GM18951 (cell line): Measurements from ENCODE around the gene P3H3.

Experiments
- POLR2A ChIP-seq: IDR thresholded peaks from 4 replicates; pipeline ENCODE4 v1.6.1; 2011; ENCODE audit warnings: mild to moderate bottlenecking; ENCODE audit not compliant: insufficient read length, insufficient read depth; ENCODE audit errors: extremely low read depth
- in situ Hi-C: fragments of 300-500 bp; cut with MboI; formaldehyde crosslinking; loops from one replicate; pipeline ENCODE4 v1.12.0; 2022; ENCODE audit warnings: low sequenced_read_pairs, mixed read lengths, inconsistent platforms; ENCODE audit not compliant: unreplicated experiment

The P3H3 gene

DNA sequence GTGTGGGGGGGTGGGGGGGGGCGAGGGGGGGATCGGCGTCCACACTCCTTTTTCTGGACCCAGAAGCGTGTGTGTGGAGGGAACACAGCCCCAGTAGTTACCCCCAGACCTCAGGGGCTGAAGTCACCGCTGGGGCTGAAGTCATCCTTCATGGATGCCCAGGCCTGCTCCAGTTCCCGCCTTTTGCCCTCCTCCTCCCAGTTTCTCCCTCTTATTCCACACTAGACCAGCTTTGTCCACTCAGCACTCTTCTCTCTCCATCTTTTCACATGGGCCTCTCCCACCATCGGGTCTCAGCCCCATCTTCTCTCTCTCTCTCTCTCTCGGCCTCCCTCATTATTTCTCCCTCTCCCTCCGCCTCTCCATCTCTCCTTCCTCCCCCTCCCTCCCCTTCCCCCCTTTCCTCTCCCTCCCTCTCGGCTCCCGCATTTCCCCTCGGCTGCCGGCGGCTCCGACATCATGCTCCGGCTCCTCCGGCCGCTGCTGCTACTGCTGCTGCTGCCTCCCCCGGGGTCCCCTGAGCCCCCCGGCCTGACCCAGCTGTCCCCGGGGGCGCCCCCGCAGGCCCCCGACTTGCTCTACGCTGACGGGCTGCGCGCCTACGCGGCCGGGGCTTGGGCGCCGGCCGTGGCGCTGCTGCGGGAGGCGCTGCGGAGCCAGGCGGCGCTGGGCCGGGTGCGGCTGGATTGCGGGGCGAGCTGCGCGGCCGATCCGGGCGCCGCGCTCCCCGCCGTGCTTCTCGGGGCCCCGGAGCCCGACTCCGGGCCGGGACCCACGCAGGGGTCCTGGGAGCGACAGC, at the start of gene P3H3:
TSS of gene P3H3 (plus strand) at position 426 of the 799 bp plus-strand sequence. CDS start at position 460, 34 bp downstream.
- TF ChIP-seq POLR2A: no peak
- in situ Hi-C loops: no loop called here

DNA sequence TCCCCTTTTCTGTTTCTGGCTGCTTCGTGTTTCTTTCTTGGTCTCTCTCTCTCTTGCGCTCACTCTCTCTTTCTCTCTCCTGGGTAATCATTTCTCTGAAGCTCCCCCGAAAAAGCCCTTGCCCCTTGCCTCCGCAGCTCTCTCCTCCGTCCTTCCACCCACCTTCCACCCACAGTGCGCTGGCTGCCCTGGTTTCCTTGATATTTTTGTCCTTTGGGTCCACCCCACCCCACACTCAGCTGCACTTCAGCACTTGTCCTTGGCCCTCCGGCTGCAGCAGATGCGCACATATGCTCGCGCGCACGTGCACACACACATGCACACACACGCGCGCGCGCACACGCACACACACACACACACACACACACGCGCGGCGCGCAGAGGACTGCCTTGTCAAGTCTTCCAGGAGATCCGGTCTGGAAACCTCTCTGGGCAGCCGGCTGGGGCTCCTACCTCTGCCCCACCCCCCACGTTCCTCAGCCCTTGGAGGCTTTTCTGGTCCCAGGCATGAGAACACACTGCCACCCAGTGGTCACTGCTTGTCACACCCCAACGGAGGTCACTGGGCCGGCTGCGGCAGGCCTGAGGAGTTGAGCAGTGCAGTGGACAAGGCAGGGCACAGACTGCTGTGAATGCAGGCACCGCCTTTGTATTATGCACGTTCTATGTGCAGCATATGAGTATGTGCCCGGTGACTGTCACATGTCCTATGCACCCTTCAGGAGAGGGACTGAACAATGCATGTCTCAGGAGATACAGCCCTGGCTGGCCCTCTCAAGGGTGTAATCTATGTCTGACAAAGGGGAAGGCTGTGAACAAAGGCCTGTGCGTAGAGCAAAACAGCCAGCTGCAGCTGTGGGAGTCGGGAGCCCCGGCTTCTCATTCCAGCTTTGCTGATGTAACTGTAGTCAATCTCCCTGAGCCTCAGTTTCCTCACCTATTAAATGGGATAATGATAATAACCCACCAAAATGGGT, 49.3 kb upstream of the P3H3 start:
- in situ Hi-C loops: no loop called here
- TF ChIP-seq POLR2A: no peak

GRCh38 chr12:6779708-6780432, 48.3 kb upstream of the P3H3 start:
- no peak for TF ChIP-seq POLR2A
- in situ Hi-C loops: no loop called here

- no peak for TF ChIP-seq POLR2A
- in situ Hi-C loops: no loop called here
Measured at GRCh38 chr12:6780573-6780972, 47.6 kb upstream of the P3H3 start.

- TF ChIP-seq POLR2A: no peak
- in situ Hi-C loops: no loop called here
Measured at GRCh38 chr12:6782119-6782518, 46.1 kb upstream of the P3H3 start.

- TF ChIP-seq POLR2A: no peak
- in situ Hi-C loops: no loop called here
Measured at GRCh38 chr12:6782850-6783566, 45.2 kb upstream of the P3H3 start.

DNA sequence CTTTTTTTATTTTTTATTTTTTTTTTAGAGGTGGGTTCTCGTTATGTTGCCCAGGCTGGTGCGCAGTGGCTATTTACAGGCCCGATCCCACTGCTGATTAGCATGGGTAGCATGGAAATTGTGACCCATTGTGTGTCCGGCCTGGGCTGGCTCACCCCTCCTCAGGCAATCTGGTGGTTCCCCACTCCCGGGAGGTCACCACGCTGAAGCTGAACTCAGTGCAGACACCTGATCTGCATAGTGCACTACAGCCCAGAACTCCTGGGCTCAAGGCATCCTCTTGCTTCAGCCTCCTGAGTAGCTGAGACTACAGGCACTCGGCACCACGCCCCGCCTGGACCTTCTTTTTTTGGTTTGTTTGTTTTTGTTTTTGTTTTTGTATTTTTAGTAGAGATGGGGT, 44.4 kb upstream of the P3H3 start:
- no peak for TF ChIP-seq POLR2A

GRCh38 chr12:6784296-6784695, 43.9 kb upstream of the P3H3 start:
- in situ Hi-C loops: no loop called here
- TF ChIP-seq POLR2A: no peak

More for the DNA sequence above, 44.4 kb upstream of the P3H3 start:
- in situ Hi-C loops: no loop called here

DNA sequence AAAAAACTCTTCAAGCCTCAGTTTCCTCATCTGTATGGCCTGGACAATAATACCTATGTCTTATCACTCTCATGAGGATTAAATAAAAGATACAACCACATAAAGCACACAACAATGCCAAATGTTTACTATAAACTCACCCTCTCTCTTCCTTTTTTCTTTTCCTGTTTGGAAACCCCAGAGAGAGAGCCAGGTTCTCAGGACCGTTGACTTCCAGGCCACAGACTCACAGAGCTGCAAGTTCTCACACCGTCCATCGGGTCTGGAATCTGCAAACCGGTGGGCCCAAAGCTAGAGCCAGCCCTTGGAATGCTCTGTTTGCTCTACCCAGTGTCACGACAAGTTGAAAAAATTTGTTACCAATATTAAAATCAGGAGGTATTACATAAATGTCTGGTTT, 43.4 kb upstream of the P3H3 start:
- in situ Hi-C loops: no loop called here
- no peak for TF ChIP-seq POLR2A

- in situ Hi-C loops: no loop called here
- TF ChIP-seq POLR2A: no peak
Measured at GRCh38 chr12:6786416-6787094, 41.7 kb upstream of the P3H3 start.

- in situ Hi-C loops: no loop called here
- no peak for TF ChIP-seq POLR2A
Measured at GRCh38 chr12:6787309-6787708, 40.9 kb upstream of the P3H3 start.
